HUES64 (cell line): ENCODE data around the gene BRSK2.
"Not testable (repeated sequence)": the region's sequence is repeated elsewhere in the genome, so short reads cannot be mapped to it uniquely, and the experiment has no call there.

ENCODE experiments used
- H3K27ac ChIP-seq: 2 replicates; pipeline ENCODE4 v1.7.0; 2013; ENCODE audit warnings: low read depth, low read length, inconsistent platforms
- H3K27me3 ChIP-seq: 2 replicates; pipeline ENCODE4 v1.6.1; 2013; ENCODE audit warnings: mild to moderate bottlenecking, low read length; ENCODE audit not compliant: insufficient read depth
- H3K36me3 ChIP-seq: 2 replicates; pipeline ENCODE4 v1.6.1; 2013; ENCODE audit warnings: mild to moderate bottlenecking, low read length; ENCODE audit not compliant: insufficient read depth
- H3K4me1 ChIP-seq: 2 replicates; pipeline ENCODE4 v1.6.1; 2013; ENCODE audit warnings: mild to moderate bottlenecking, low read length, moderate library complexity; ENCODE audit not compliant: insufficient read depth
- H3K4me3 ChIP-seq: 2 replicates; pipeline ENCODE4 v1.5.1; 2013; ENCODE audit warnings: mild to moderate bottlenecking, low read length, moderate library complexity
- H3K9ac ChIP-seq: 2 replicates; pipeline ENCODE4 v1.6.1; 2013; ENCODE audit warnings: mild to moderate bottlenecking, low read depth, low read length
- H3K9me3 ChIP-seq: 2 replicates; pipeline ENCODE4 v1.6.1; 2013; ENCODE audit warnings: low read depth, low read length; ENCODE audit not compliant: insufficient read depth
- WGBS: fragments of 150-250, 120-280 bp; methylation state at CpG from one replicate; pipeline ENCODE4 v1.1.7; 2013; ENCODE audit warnings: missing lambda C conversion rate; 5-methylcytosine and 5-hydroxymethylcytosine counted together

BRSK2 gene

DNA sequence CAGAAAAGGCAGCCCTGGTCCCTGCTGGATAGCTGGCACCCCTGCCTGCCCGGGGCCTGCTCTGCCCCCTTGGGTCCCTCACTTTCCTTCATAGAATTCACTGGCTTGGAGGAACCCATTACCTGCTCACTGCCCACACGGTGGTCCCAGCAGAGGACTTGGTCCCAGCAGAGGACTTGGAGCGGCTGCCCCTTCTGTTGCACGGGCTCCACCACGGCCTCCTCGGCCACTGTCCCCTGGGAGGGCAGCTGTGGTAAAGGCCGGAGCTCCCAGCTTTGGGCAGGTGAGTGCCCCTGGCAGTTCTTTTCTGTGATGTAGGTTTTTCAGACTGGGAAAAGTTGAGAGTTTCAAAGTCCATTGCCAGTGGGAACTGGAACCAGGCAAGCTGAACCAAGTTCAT lies 25.9 kb downstream of the BRSK2 start:
- Histone ChIP-seq H3K27ac (no peak overlapping the region), H3K4me3 (no peak overlapping the region), H3K9me3 (peaks cover 44% of the 10 kb centered on the region), H3K9ac (no peak overlapping the region), H3K36me3 (no peaks in the 10 kb centered on the region), H3K27me3 (no peaks in the 10 kb centered on the region), H3K4me1 (no peaks in the 10 kb centered on the region)
- WGBS = 94% methylated on average over 7 of the region's 7 CpGs

DNA sequence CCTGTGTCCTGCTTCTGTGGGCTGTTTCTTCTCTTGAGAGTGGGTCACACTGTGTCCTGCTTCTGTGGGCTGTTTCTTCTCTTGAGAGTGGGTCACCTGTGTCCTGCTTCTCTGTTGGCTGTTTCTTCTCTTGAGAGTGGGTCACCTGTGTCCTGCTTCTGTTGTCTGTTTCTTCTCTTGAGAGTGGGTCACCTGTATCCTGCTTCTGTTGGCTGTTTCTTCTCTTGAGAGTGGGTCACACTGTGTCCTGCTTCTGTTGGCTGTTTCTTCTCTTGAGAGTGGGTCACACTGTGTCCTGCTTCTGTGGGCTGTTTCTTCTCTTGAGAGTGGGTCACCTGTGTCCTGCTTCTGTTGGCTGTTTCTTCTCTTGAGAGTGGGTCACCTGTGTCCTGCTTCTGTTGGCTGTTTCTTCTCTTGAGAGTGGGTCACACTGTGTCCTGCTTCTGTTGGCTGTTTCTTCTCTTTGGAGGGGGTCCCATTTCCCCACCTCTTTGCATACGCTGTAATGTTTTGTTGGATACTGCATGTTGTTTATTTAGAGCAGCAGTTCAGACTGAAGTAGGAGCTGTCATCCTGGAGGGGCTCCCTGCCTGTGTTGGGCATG lies 28.6 kb downstream of the BRSK2 start:
- WGBS = 100% methylated on average over 1 of the region's 1 CpG

GRCh38 chr11:1419811-1420210 lies 30.1 kb downstream of the BRSK2 start:
- Histone ChIP-seq H3K4me1 (no peaks in the 10 kb centered on the region), H3K27me3 (no peaks in the 10 kb centered on the region), H3K9ac (no peak overlapping the region), H3K4me3 (no peak overlapping the region), H3K27ac (no peak overlapping the region), H3K9me3 (peaks cover 33% of the 10 kb centered on the region), H3K36me3 (no peaks in the 10 kb centered on the region)
- whole genome bisulfite sequencing = 97% methylated on average over 17 of the region's 17 CpGs

More for the DNA sequence above, 28.6 kb downstream of the BRSK2 start:
- H3K27me3 ChIP-seq, H3K36me3 ChIP-seq, H3K27ac ChIP-seq, H3K4me1 ChIP-seq, H3K9ac ChIP-seq, H3K4me3 ChIP-seq: not testable (repeated sequence)
- peaks cover 44% of the 10 kb centered on the region for H3K9me3 ChIP-seq

GRCh38 chr11:1421291-1421690 lies 31.6 kb downstream of the BRSK2 start:
- 92% methylated on average over 11 of the region's 11 CpGs for WGBS
- no peaks in the 10 kb centered on the region for H3K27me3 ChIP-seq
- no peak overlapping the region for H3K27ac ChIP-seq
- no peaks in the 10 kb centered on the region for H3K36me3 ChIP-seq
- H3K9me3 ChIP-seq = peaks cover 21% of the 10 kb centered on the region
- H3K9ac ChIP-seq = no peak overlapping the region
- no peaks in the 10 kb centered on the region for H3K4me1 ChIP-seq
- H3K4me3 ChIP-seq = no peak overlapping the region

DNA sequence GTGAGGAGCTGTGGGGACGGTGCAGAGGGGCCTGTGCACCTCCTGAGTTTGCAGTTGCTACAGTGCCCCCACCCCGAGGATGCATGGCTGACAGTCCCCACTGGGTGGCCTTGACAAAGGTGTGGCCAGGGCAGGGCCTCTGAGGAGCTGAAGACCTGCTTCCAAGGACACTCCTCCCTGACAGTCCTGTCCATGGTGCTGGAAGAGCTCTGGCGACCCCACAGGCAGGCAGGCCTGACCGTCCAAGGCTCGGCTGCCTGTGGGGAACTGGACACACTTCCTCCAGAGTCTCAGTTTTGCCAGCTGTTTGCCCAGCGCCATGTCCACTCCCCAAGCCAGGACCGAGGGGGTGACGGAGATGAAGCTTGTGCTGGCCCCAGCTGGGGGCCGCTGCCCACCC lies 32.7 kb downstream of the BRSK2 start:
- H3K9me3 ChIP-seq = peaks cover 10% of the 10 kb centered on the region

DNA sequence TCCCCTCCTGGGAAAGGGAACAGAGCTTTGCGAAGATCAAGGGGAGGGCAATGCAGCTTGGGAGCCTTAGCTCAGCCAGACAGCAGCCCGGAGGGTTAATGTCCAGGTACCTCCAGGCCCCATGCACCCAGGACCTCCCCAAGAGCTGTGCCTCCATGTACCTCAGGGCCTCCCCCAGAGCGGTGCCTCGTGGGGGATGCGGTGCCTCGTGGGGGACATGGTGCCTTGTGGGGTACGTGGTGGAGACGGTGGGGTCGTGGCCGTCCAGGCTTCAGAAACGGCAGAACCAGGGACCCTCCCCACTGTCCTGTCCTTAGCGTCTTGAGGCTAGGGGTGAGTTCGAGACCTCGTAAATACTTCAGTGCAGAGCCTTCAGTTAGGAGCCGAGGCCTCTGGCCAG lies 33.2 kb downstream of the BRSK2 start:
- Histone ChIP-seq H3K27me3 (no peaks in the 10 kb centered on the region), H3K4me3 (no peak overlapping the region), H3K4me1 (no peaks in the 10 kb centered on the region), H3K9me3 (peaks cover 8% of the 10 kb centered on the region), H3K36me3 (no peaks in the 10 kb centered on the region), H3K27ac (no peak overlapping the region), H3K9ac (no peak overlapping the region)
- WGBS = 93% methylated on average over 15 of the region's 15 CpGs

More for the DNA sequence above, 32.7 kb downstream of the BRSK2 start:
- Histone ChIP-seq H3K4me3 (no peak overlapping the region), H3K9ac (no peak overlapping the region), H3K36me3 (no peaks in the 10 kb centered on the region), H3K27me3 (no peaks in the 10 kb centered on the region), H3K4me1 (no peaks in the 10 kb centered on the region), H3K27ac (no peak overlapping the region)
- 77% methylated on average over 9 of the region's 9 CpGs for WGBS

DNA sequence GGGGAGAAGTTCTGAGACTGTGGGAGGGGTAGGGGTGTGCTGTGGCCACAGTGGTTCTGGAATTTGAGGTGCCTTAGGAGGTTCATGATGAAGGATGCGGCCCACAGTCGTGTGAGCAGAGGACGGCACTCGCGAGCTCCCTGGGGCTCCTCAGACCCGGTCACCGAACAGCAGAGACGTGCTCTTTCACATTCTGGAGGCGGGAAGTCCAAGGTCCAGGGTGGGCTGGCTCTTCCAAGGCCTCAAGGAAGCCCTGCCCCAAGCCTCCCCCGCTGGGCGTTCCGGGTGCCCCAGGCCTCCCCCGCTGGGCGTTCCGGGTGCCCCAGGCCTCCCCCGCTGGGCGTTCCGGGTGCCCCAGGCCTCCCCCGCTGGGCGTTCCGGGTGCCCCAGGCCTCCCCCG lies 33.7 kb downstream of the BRSK2 start:
- H3K27me3 ChIP-seq, H3K9me3 ChIP-seq, H3K9ac ChIP-seq, H3K4me1 ChIP-seq, H3K36me3 ChIP-seq, H3K27ac ChIP-seq, H3K4me3 ChIP-seq: not testable (repeated sequence)
- 94% methylated on average over 18 of the region's 22 CpGs for WGBS

- no peaks in the 10 kb centered on the region for H3K4me1 ChIP-seq
- WGBS = 94% methylated on average over 22 of the region's 22 CpGs
- no peak overlapping the region for H3K4me3 ChIP-seq
- no peaks in the 10 kb centered on the region for H3K27me3 ChIP-seq
- no peak overlapping the region for H3K9ac ChIP-seq
- H3K27ac ChIP-seq = no peak overlapping the region
- no peaks in the 10 kb centered on the region for H3K36me3 ChIP-seq
- H3K9me3 ChIP-seq = no peaks in the 10 kb centered on the region
These were observed 35.3 kb downstream of the BRSK2 start for GRCh38 chr11:1425006-1425405.

DNA sequence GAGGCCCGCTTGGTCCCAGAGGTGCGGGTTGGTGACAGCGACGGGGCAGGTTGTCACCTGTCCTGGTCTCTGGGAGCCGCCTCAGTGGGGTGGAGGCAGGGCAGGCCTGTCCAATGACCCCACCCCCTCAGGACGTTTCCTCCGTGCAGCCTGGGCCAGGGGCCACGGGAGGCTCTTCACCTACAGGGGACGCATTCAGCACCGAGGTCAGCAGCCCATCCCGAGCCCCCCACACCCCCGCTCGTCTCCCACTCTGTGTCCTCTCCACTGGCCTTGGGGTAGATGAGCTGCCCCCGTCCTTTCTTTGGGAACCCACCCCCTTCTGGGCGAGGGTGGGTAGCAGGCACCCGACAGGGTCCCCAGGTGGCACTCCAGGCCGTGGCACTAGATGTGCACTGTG lies 35.7 kb downstream of the BRSK2 start:
- Histone ChIP-seq H3K36me3 (no peaks in the 10 kb centered on the region), H3K9ac (no peak overlapping the region), H3K4me3 (no peak overlapping the region), H3K9me3 (no peaks in the 10 kb centered on the region), H3K27ac (no peak overlapping the region), H3K27me3 (no peaks in the 10 kb centered on the region), H3K4me1 (no peaks in the 10 kb centered on the region)
- 88% methylated on average over 17 of the region's 17 CpGs for WGBS

- Histone ChIP-seq H3K4me3 (no peak overlapping the region), H3K36me3 (no peaks in the 10 kb centered on the region), H3K9me3 (no peaks in the 10 kb centered on the region), H3K4me1 (no peaks in the 10 kb centered on the region), H3K9ac (no peak overlapping the region), H3K27me3 (no peaks in the 10 kb centered on the region), H3K27ac (no peak overlapping the region)
- 96% methylated on average over 22 of the region's 22 CpGs for WGBS
These were observed 39.1 kb downstream of the BRSK2 start for GRCh38 chr11:1428762-1429316.

GRCh38 chr11:1433568-1433967 lies 43.8 kb downstream of the BRSK2 start:
- no peak overlapping the region for H3K4me3 ChIP-seq
- H3K4me1 ChIP-seq = no peaks in the 10 kb centered on the region
- no peak overlapping the region for H3K9ac ChIP-seq
- H3K36me3 ChIP-seq = no peaks in the 10 kb centered on the region
- 92% methylated on average over 15 of the region's 15 CpGs for WGBS
- no peaks in the 10 kb centered on the region for H3K27me3 ChIP-seq
- H3K27ac ChIP-seq = no peak overlapping the region
- no peaks in the 10 kb centered on the region for H3K9me3 ChIP-seq
